Fibroblast of skin of right quadriceps (primary cell): ENCODE measurements around the gene LIN37.
"Not testable (repeated sequence)": the region's sequence is repeated elsewhere in the genome, so short reads cannot be mapped to it uniquely, and the experiment has no call there.

Experiments
- DNase-seq: peaks from one replicate; pipeline ENCODE4 v3.0.0-alpha.2; 2013

LIN37 gene

DNA sequence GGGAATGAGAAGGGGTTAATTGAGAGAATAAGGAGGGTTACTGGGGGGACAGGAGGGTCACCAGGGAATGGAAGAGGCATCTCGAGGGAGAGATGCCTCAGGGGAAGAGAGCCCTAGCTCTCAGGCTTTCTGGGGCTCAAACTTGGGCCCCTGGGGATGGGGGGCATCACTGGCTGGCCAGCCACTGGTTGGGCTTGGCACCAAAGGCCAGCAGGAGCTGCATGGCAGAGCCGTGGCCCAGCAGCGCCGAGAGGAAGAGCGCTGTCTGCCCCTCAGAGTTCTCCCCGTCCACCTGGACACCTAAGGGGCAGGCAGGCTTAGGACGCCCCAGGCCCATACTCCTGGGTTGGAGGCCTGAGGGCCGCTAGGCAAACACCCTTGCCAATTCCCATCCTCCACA is 44.5 kb downstream of the LIN37 start:
- no peak for DNase-seq

DNA sequence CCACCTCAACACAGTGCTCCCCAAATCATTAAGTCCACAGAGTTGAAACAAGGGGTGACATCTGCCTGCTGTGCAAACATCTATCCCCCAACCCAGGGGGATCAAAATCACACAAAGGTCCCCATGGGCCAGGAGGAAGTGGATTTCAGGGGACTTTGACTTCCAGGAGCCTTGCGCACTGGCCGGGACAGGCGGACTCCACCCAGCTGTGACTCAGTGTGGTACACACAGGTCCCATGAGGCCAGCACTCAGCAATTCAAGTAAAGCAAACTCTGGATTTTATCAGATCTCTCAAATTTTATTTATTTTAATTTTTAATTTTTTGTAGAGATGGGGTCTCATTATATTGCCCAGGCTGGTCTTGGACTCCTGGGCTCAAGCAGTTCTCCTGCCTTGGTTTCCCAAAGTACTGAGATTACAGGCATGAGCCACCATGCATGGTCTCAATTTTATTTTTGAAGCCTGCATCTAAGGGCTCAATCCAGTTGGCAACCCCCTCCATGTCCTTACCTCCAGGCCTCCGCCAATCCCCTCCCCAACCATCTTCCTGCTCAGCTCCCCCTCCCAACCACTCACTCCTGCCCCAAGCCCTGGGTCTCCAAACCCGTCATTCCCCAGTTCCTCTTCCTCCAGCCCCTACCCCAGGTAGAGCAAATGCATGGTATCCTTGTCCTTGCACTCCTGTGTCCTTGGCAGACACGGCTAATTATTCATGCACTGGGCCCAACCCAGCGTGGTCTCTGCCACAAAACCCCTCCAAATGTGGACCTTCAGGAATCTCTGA is 45.2 kb downstream of the LIN37 start:
- no peak for DNase-seq

DNA sequence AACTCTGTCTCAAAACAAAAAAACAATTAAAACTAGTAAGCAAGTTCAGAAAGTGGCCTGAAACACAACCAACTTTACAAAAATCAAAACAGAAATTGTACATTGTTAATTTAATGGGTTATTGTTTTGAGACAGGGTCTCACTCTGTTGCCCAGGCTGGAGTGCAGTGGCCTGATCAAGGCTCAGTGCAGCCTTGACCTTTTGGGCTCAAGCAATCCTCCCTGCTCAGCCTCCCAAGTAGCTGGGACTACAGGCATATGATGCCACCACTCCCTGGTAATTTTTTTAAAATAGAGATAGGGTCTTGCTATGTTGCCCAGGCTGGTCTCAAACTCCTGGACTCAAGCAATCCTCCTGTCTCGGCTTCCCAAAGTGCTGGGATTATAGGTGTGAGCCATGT is 47.2 kb downstream of the LIN37 start:
- DNase-seq: not testable (repeated sequence)

DNA sequence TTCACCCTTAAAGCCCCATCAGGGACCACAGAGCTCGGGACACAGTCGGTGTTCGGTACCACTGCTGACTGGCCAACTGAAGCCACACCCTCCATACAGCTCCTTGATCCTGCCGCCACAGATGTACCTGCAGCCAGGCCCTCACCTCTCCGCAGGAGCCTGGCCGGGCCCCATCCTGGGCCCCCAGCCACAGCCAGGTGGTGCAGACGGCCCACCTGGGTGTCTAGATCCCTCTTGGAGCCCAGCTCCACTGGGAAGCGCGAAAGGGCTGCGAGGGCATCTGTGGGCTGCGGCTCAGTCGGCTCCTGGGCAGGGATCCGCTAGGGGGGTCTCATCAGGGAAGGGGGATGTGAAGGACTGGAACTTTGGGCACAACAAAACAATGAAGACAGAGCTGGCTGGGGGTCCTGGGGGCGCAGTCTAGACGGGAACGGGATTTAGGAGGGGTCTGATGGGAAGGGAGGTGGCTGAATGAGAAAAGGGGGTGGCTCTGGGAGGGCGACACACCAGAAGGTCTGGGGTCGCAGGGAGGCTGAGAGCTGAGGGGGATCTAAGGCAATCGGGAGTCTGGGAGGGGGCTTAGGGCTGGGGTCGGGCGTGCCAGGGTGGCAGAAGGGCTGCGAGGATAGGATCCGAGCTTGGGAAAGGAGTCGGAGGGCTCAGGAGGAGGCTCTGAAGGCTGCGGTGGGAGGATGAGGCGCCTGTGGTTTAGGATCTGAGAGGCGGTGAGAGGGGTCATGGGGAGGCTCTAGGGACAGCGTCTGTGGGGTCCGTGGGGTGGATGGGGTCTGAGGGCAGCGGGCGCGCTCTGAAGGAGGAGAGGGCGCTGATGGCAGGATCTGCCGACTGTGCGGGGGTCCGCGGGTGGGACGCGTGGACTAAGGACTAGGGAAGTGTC is 48.5 kb downstream of the LIN37 start:
- DNase-seq: no peak

DNA sequence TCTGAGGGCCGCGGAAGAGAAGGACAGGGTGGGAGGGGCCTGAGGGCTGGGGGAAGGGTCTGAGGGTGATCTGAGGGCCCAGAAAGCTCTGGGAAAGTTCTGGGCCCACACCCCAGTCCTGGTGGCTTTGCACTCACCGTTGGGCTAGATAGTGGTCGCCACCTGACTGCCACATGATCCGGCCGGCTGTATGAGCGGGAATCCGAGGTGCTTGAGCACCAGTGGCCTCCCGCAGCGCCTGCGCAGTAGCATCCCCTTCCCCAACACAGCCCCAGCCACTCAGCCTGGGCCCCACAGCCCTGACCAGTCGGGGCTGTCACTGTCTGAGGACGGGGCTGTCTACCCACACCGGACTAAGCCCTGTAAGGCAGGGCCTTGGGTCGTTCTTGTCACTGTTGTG is 49.3 kb downstream of the LIN37 start:
- DNase-seq: no peak

DNA sequence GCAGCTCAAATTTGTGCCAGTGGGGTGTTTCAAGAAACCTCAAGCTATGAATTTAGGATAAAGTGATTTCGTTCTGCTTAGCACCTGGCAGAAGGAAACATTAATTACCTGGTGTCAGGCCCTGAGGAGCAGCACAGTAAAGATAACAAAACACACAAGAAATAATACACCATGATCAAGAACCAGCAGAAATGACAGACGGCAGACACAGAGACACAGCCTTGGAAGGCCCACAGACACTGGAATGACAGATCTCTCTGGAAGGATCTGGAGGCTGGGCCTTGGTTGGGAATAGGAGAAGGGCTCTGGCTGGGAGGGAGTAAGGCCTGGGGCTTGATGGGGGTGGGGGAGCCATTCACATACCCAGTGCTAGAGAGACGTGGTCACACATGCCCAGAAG is 53.5 kb downstream of the LIN37 start:
- no peak for DNase-seq
